Breast epithelium (tissue), 3 donors: Measurements from ENCODE around the gene IGFBP1.

Source experiments
- CTCF ChIP-seq, 3 donors: fragments of 450-650 bp; IDR thresholded peaks; one replicate each; pipeline ENCODE4 v1.5.1; 2016 to 2017; ENCODE audit warnings: antibody characterized with exemption in 3 of 3, mild to moderate bottlenecking in 3 of 3, moderate library complexity in 3 of 3
- POLR2A ChIP-seq: fragments of 450-650 bp; IDR thresholded peaks from one replicate; pipeline ENCODE4 v1.6.1; 2016; ENCODE audit warnings: antibody characterized with exemption, mild to moderate bottlenecking, moderate library complexity

- no peak for TF ChIP-seq CTCF (IDR thresholded peaks at IDR 0.05)
- no peak for TF ChIP-seq POLR2A
Observed at GRCh38 chr7:45873355-45873754, 14.9 kb upstream of the IGFBP1 start.
